Esophagus muscularis mucosa (tissue), 4 donors: ENCODE results near the gene OXT. TPM values are rescaled to one million over a fixed set of nuclear protein-coding genes. Genes with fewer than 3 reads are reported as not detected.

Experiments used
- DNase-seq: peaks from one replicate; pipeline ENCODE4 v3.0.0-alpha.2; 2017; ENCODE audit errors: extremely low spot score
- H3K27ac ChIP-seq, 4 donors: fragments of 200-600 bp; sonication (generic); replicated peaks in 1 of 4; 1 replicate in 3 of 4; 2 replicates in 1 of 4; pipeline ENCODE4 v1.5.1; 2016 to 2019; ENCODE audit warnings: mild to moderate bottlenecking in 1 of 4
- H3K27me3 ChIP-seq, 4 donors: fragments of 200-600 bp; sonication (generic); one replicate each; pipeline versions ENCODE4 v1.5.1 to v1.6.0; 2016 to 2019
- H3K36me3 ChIP-seq, 4 donors: fragments of 200-600 bp; sonication (generic); one replicate each; pipeline ENCODE4 v1.5.1; 2016 to 2019
- H3K4me1 ChIP-seq, 4 donors: fragments of 200-600 bp; sonication (generic); one replicate each; pipeline ENCODE4 v1.5.1; 2016 to 2019
- H3K4me3 ChIP-seq, 4 donors: fragments of 200-600 bp; sonication (generic); 1 replicate in 2 of 4; 2 replicates in 2 of 4; pipeline ENCODE4 v1.5.1; 2016 to 2019; ENCODE audit warnings: mild to moderate bottlenecking in 4 of 4, moderate library complexity in 1 of 4
- H3K9me3 ChIP-seq, 4 donors: fragments of 200-600 bp; sonication (generic); 1 replicate in 3 of 4; 2 replicates in 1 of 4; pipeline ENCODE4 v1.5.1; 2016 to 2019
- CTCF ChIP-seq, 3 experiments: fragments of 200-600 bp in 2 of 3; fragments of 450-650 bp in 1 of 3; sonication (generic) in 2 of 3; IDR thresholded peaks; one replicate each; pipeline ENCODE4 v1.5.1; 2017 to 2019; ENCODE audit warnings: antibody characterized with exemption in 3 of 3, mild to moderate bottlenecking in 2 of 3, moderate library complexity in 1 of 3
- EP300 ChIP-seq: sonication (generic); formaldehyde crosslinking; IDR thresholded peaks from one replicate; pipeline ENCODE4 v1.6.1; 2017; ENCODE audit warnings: antibody characterized with exemption
- POLR2A ChIP-seq: fragments of 450-650 bp; IDR thresholded peaks from one replicate; pipeline ENCODE4 v1.6.1; 2017; ENCODE audit warnings: antibody characterized with exemption, moderate library complexity, mild to moderate bottlenecking, low read depth
- POLR2AphosphoS5 ChIP-seq, 2 donors: sonication (generic); formaldehyde crosslinking; IDR thresholded peaks; one replicate each; pipeline ENCODE4 v1.6.1; 2017; ENCODE audit warnings: antibody characterized with exemption in 2 of 2
- WGBS: methylation state at CpG from one replicate; pipeline ENCODE4 v1.1.5; 2018; 5-methylcytosine and 5-hydroxymethylcytosine counted together
- intact Hi-C: fragments of 100-400 bp; cut with DNase I; formaldehyde crosslinking; loops from one replicate; pipeline ENCODE4 v1.15.1; 2023
- total RNA-seq, 4 donors: library from RNA; depleted of rRNA; stranded (reverse); fragments of >200 nt; gene quantifications; one replicate each; pipeline versions ENCODE4 v1.1.0 to v1.2.1, GENCODE V29; 2016

The OXT gene
- total RNA-seq, 4 donors from 2014 or later = not detected

GRCh38 chr20:3084283-3084985 is 13.0 kb downstream of the OXT start, which contains the start of gene AVP:
TSS of gene AVP (minus strand) at chr20:3084724. CDS start at chr20:3084674, 50 bp downstream.
- intact Hi-C loops = no loop called here
- peaks cover 19 to 29% (median 25%) of the 10 kb centered on the region in 4 donors for H3K4me1 ChIP-seq
- peaks cover 0 to 56% (median 22%) of the 10 kb centered on the region in 4 donors for H3K27me3 ChIP-seq
- 85% methylated on average over 8 of the region's 28 CpGs for WGBS
- no peak within 1 kb of the TSS for H3K27ac ChIP-seq
- DNase-seq = no peak
- H3K9me3 ChIP-seq = no peaks in the 10 kb centered on the region
- TF ChIP-seq EP300 = no peak
- TF ChIP-seq POLR2AphosphoS5 (IDR thresholded peaks at IDR 0.05) = no peak
- no peaks in the 10 kb centered on the region for H3K36me3 ChIP-seq
- no peak within 1 kb of the TSS for H3K4me3 ChIP-seq

DNA sequence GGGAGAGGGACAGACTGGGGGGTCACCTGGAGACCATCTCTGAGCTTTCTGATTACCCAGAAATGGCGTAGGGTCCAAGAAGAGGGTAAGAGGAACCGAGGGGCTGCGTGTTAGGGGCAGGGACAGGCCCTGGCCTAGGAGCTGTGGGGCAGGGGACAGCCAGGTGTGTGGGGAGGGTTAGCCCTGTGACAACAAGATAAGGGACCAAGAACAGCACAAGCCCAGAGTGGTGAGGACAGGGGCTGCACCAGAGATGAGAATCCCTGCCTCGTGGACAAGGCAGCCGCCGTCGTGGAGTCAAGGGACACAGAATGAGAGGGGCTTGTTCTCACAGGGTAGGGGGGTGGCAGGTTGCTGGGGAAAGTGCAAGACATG is 13.6 kb downstream of the OXT start:
- H3K9me3 ChIP-seq = no peaks in the 10 kb centered on the region
- peaks cover 19 to 29% (median 25%) of the 10 kb centered on the region in 4 donors for H3K4me1 ChIP-seq
- no peaks in the 10 kb centered on the region for H3K36me3 ChIP-seq
- WGBS = 87% methylated on average over 7 of the region's 7 CpGs
- H3K27me3 ChIP-seq = peaks cover 0 to 57% (median 22%) of the 10 kb centered on the region in 4 donors
- H3K27ac ChIP-seq = no peak overlapping the region
- no peak overlapping the region for H3K4me3 ChIP-seq
- intact Hi-C loops = no loop called here
- TF ChIP-seq CTCF (IDR thresholded peaks at IDR 0.05) (no peak), POLR2A (no peak), EP300 (no peak), POLR2AphosphoS5 (IDR thresholded peaks at IDR 0.05) (no peak)
- DNase-seq = no peak

DNA sequence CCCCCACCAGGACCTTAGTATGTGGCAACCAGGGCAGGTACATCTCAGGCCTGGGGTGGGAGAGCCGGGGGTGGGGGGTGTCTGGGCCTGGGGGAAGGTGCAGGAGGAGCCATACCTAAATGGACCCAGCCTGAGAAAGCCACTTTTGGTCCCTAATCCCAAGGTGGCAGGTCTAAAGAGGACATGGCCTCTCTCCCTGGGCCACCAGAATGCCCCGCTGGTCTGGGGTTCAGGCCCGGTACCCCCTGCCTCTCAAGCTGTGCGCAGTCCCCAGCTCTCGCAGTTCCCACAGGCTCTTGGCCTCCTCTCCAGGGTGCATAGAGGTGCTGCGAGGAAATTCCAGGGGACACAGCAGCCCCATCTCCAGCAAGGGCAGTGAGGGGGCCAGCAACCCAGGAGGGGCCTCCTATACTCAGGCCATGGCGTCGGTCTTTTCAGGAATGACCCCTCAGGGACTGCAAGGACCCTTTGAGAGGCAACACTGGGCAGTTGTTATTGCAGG is 14.2 kb downstream of the OXT start:
- Histone ChIP-seq H3K36me3 (no peaks in the 10 kb centered on the region), H3K27ac (no peak overlapping the region), H3K4me1 (peaks cover 16 to 29% (median 25%) of the 10 kb centered on the region in 4 donors), H3K9me3 (no peaks in the 10 kb centered on the region), H3K4me3 (no peak overlapping the region), H3K27me3 (peaks cover 0 to 61% (median 22%) of the 10 kb centered on the region in 4 donors)
- intact Hi-C loops = no loop called here
- WGBS = 98% methylated on average over 7 of the region's 8 CpGs
- TF ChIP-seq CTCF (IDR thresholded peaks at IDR 0.05) (no peak), EP300 (no peak), POLR2A (no peak), POLR2AphosphoS5 (IDR thresholded peaks at IDR 0.05) (no peak)
- no peak for DNase-seq

DNA sequence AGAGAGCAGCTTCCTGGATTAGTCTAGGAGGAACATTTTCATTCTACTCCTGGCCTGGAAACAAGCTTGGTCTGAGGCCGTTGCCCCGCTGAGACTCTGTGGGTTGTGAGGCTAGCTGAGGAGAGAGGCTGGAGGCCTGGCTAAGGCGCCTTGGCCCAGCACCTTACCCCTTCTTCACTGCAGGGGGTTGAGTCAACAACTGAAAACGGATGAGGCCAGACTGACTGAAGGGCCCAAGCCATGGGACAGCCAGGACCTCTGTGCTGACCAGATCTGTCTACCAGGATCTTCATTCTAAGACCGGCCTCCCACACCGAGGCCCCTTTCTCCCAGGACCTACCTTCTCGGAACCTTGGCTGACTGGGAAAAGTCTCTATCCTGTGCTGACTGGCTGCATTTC is 16.6 kb downstream of the OXT start:
- no peak overlapping the region for H3K27ac ChIP-seq
- DNase-seq = no peak
- H3K27me3 ChIP-seq = peaks cover 0 to 61% (median 17%) of the 10 kb centered on the region in 4 donors
- no peaks in the 10 kb centered on the region for H3K9me3 ChIP-seq
- intact Hi-C loops = no loop called here
- H3K4me1 ChIP-seq = peaks cover 2 to 15% (median 13%) of the 10 kb centered on the region in 4 donors
- WGBS = 89% methylated on average over 6 of the region's 7 CpGs
- H3K4me3 ChIP-seq = no peak overlapping the region
- H3K36me3 ChIP-seq = no peaks in the 10 kb centered on the region
- TF ChIP-seq POLR2AphosphoS5 (IDR thresholded peaks at IDR 0.05) (no peak), POLR2A (no peak), CTCF (IDR thresholded peaks at IDR 0.05) (no peak), EP300 (no peak)

DNA sequence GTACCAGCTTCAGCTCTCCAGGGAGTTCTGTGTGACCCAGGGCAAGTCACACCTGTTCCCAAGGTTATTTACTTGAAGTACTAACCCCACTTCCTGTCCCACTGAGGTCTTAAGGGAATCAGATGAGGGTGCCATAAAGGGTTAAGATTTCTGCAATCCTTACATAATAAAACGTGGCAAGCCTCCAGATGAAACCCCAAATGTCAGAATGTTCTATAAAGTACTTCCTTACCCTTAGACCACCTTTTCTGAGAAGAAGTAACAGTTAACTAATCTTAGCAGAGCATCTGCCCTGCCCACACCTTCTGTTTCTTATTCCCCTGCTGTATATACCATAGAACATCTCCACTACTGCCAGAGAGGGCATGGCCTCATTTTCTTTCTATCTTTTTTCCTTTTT is 19.1 kb downstream of the OXT start:
- Histone ChIP-seq H3K27ac (no peak overlapping the region), H3K27me3 (peaks cover 0 to 57% (median 11%) of the 10 kb centered on the region in 4 donors), H3K36me3 (no peaks in the 10 kb centered on the region), H3K4me3 (no peak overlapping the region), H3K4me1 (peaks cover 0 to 13% (median 10%) of the 10 kb centered on the region in 4 donors), H3K9me3 (no peaks in the 10 kb centered on the region)
- DNase-seq = no peak
- 0% methylated on average over 1 of the region's 1 CpG for WGBS
- TF ChIP-seq CTCF (IDR thresholded peaks at IDR 0.05) (no peak), EP300 (no peak), POLR2AphosphoS5 (IDR thresholded peaks at IDR 0.05) (no peak), POLR2A (no peak)
- intact Hi-C loops = no loop called here
